ENCODE measurements around the gene TPR.

The TPR gene

GRCh38 chr1:186283374-186283773, 91.7 kb downstream of the TPR start:
- peak; percentile 35 for DNase-seq

- no peak for DNase-seq
Observed at GRCh38 chr1:186282466-186282865, 92.6 kb downstream of the TPR start.

GRCh38 chr1:186275822-186276221, 99.2 kb downstream of the TPR start:
- DNase-seq: no peak

GRCh38 chr1:186272486-186272885, 102.6 kb downstream of the TPR start:
- peak; percentile 28 for DNase-seq

GRCh38 chr1:186271032-186271431, 104.0 kb downstream of the TPR start:
- DNase-seq: no peak
